ENCODE results near the gene HDAC4.

DNA sequence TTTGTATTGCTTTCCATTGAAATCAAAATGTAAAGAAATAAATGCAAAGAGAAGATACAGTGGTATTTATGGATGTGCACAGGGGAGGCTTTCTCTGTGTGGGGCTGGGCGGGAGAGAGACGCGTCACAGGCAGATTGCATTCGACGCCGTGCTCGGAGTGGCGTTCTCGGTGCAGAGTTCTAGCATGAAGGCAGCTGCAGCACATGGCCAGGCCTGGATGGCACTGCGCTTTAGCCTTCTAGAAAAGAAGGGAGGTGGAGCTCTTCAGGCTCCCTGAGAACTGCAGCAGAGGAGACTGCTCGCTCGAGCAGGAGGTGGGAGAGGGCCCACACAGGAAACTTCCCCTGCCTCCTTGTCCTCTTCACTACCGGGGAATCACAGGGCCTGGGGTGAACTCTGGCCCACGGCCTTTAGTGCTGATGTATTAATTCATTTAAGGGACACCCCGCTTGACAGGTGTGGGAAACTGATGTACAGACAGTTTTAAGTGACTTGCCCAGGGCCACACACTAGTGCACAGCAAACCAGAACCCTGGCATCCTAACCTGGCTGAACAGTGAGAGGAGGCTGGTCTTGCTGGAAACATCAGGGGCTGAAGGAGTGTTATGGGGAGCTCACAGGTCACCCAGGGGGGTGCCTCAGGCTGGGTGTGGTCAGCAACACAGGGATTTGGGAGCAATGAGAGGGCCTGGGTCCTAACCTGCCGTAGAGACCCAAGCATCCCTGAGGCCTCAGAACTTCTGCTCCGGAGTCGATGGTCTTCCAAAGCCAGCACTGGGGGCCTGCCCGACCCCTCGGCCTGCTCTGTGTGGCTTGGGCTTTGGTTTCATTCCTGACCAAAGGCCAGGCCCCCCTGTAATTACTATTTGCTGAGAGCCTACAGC, 199.9 kb downstream of the HDAC4 start:
- no peak for TF ChIP-seq YY1 (IDR thresholded peaks at IDR 0.05; ENCODE audit: low read depth, low read length)
- TF ChIP-seq CTCF (IDR thresholded peaks at IDR 0.05; ENCODE audit: control extremely low read depth in 1 of 3, insufficient read depth in 1 of 3, low read depth in 1 of 3, low read length in 3 of 3) = no peak
- TF ChIP-seq BCL11A (IDR thresholded peaks at IDR 0.05; ENCODE audit: low read depth in 2 of 2, low read length in 2 of 2) = no peak
- no peak for TF ChIP-seq CEBPB (IDR thresholded peaks at IDR 0.05; ENCODE audit: low read depth, low read length)
- TF ChIP-seq HDAC6 (IDR thresholded peaks at IDR 0.05; ENCODE audit: low read depth, low read length) = no peak
- TF ChIP-seq SP1 (IDR thresholded peaks at IDR 0.05; ENCODE audit: low read depth, low read length) = no peak
- TF ChIP-seq CREB1 (IDR thresholded peaks at IDR 0.05) = no peak
- TF ChIP-seq EZH2 (IDR thresholded peaks at IDR 0.05; ENCODE audit: low read depth, low read length, severe bottlenecking) = no peak
- TF ChIP-seq EP300 (IDR thresholded peaks at IDR 0.05; ENCODE audit: borderline replicate concordance in 1 of 2, low read depth in 2 of 2, low read length in 2 of 2) = no peak
- TF ChIP-seq RFX5 (IDR thresholded peaks at IDR 0.05; ENCODE audit: borderline replicate concordance, low read depth, low read length) = no peak
- no peak for TF ChIP-seq CHD1 (IDR thresholded peaks at IDR 0.05; ENCODE audit: low read depth, low read length)

Measured in H1 (cell line).